BLaER1 treated with 17β-estradiol and CSF1 and Interleukin-3, amounts not matched to agents 10 nM and 100 nM (cell line): ENCODE results near the gene ANKH.
"Not testable (repeated sequence)": the region's sequence is repeated elsewhere in the genome, so short reads cannot be mapped to it uniquely, and the experiment has no call there.

Experiments
- H3K27ac ChIP-seq, 11 experiments: shearing (Covaris generic); formaldehyde crosslinking; 2 replicates each; pipeline ENCODE4 v1.8.1; 2022
- H3K27me3 ChIP-seq, 11 experiments: shearing (Covaris generic); formaldehyde crosslinking; 2 replicates each; pipeline ENCODE4 v1.8.1; 2022
- H3K36me3 ChIP-seq, 11 experiments: shearing (Covaris generic); formaldehyde crosslinking; 2 replicates each; pipeline ENCODE4 v1.8.1; 2022
- H3K4me1 ChIP-seq, 10 experiments: shearing (Covaris generic); formaldehyde crosslinking; 2 replicates each; pipeline ENCODE4 v1.8.1; 2022
- H3K4me2 ChIP-seq, 11 experiments: shearing (Covaris generic); formaldehyde crosslinking; 2 replicates each; pipeline ENCODE4 v1.8.1; 2022
- H3K4me3 ChIP-seq, 10 experiments: shearing (Covaris generic); formaldehyde crosslinking; 2 replicates each; pipeline ENCODE4 v1.8.1; 2022
- H3K9ac ChIP-seq, 11 experiments: shearing (Covaris generic); formaldehyde crosslinking; 2 replicates each; pipeline ENCODE4 v1.8.1; 2022
- H3K9me3 ChIP-seq, 11 experiments: shearing (Covaris generic); formaldehyde crosslinking; replicated peaks in 1 of 11; 2 replicates each; pipeline ENCODE4 v1.8.1; 2022
- H4K20me1 ChIP-seq, 11 experiments: shearing (Covaris generic); formaldehyde crosslinking; 2 replicates each; pipeline ENCODE4 v1.8.1; 2022
- Cebpa-rat ChIP-seq, 11 experiments: shearing (Covaris generic); IDR thresholded peaks; 2 replicates each; pipeline ENCODE4 v1.8.1; 2022

Gene ANKH

DNA sequence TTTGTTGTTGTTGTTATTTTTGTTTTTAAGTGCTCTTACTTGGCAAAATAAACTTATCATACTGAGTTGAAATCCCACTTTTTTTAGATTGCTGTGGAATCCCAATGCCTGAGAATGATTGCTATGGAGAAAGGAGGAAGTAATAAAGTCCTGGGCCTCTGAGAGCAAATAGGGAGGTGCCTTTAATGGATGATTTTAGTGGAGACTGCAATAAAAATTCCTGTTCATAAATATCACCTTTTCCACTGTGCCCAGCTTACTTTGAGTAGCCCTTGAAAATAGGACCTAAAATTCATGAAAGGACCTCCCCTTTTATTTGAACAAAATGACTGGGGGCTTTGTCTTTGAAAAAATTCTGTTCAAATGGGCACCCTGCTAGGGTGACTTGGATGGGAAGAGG lies 21.8 kb upstream of the ANKH start:
- no peaks in the 10 kb centered on the region for H4K20me1 ChIP-seq
- no peak for TF ChIP-seq Cebpa-rat (IDR thresholded peaks at IDR 0.05)

DNA sequence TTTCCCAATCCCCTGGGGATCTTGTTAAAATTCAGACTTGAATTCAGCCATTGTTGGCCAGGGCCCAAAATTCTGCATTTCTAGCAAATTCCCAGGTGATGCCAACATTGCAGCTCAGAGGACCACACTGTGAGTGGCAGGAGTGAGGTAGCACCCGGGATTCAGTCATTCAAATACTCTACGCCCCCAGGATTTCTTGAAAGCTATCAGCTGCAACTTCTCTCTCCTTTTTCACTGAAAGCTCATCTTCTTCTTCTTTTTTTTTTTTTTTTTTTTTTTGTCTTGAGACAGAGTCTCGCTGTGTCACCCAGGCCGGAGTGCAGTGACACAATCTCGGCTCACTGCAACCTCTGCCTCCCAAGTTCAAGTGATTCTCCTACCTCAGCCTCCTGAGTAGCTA lies 19.3 kb upstream of the ANKH start:
- no peaks in the 10 kb centered on the region for H3K36me3 ChIP-seq
- H3K4me3 ChIP-seq, result no peak overlapping the region
- H3K4me2 ChIP-seq, result peak overlapping the region in 2 of 11 experiments; percentile 15 to 20; a peak in 3 of 22 replicates
- TF ChIP-seq Cebpa-rat (IDR thresholded peaks at IDR 0.05), result no peak
- no peaks in the 10 kb centered on the region for H3K9me3 ChIP-seq
- H3K4me1 ChIP-seq, result peaks cover 0 to 9% (median 0%) of the 10 kb centered on the region in 10 experiments; a peak in 2 of 20 replicates
- H4K20me1 ChIP-seq, result no peaks in the 10 kb centered on the region
- H3K27me3 ChIP-seq, result no peaks in the 10 kb centered on the region
- no peak overlapping the region for H3K9ac ChIP-seq
- H3K27ac ChIP-seq, result no peak overlapping the region

More for the DNA sequence above, 21.8 kb upstream of the ANKH start:
- no peaks in the 10 kb centered on the region for H3K27me3 ChIP-seq
- H3K4me2 ChIP-seq, result no peak overlapping the region
- H3K36me3 ChIP-seq, result no peaks in the 10 kb centered on the region
- H3K4me1 ChIP-seq, result peaks cover 0 to 9% (median 0%) of the 10 kb centered on the region in 10 experiments; a peak in 2 of 20 replicates
- H3K27ac ChIP-seq, result no peak overlapping the region
- H3K4me3 ChIP-seq, result no peak overlapping the region
- no peak overlapping the region for H3K9ac ChIP-seq
- H3K9me3 ChIP-seq, result no peaks in the 10 kb centered on the region

DNA sequence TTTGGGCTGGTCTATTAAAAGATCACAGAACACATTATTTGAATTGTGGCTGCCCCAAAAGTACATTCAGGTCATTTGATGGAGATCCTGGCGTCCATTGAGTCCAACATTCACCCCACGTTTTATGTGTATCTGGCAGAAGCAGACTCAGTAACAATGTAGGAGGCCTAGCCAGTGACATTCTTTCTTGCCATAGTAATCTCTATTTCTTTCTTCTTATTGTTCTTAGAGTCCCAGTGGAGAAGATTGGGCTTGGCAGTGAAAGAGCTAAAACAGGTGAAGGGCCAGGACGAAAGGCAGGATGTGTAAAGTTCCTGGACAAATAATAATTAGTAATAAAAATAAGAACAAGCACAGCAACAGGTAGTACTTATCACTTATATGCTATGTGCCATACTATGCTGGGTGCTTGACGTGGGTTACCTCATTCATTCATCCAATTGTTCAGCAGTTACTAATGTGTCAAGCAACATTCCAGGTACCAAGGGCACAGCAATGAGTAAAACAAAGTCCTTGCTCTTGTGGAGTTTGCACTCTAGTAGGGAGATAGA lies 12.6 kb upstream of the ANKH start:
- no peaks in the 10 kb centered on the region for H3K36me3 ChIP-seq
- H3K9ac ChIP-seq, result no peak overlapping the region
- no peak overlapping the region for H3K4me2 ChIP-seq
- no peaks in the 10 kb centered on the region for H3K27me3 ChIP-seq
- H3K4me1 ChIP-seq, result peaks cover 0 to 15% (median 6%) of the 10 kb centered on the region in 10 experiments; a peak in 9 of 20 replicates
- no peak for TF ChIP-seq Cebpa-rat (IDR thresholded peaks at IDR 0.05)
- no peak overlapping the region for H3K4me3 ChIP-seq
- H3K27ac ChIP-seq, result no peak overlapping the region
- H3K9me3 ChIP-seq, result no peaks in the 10 kb centered on the region
- H4K20me1 ChIP-seq, result no peaks in the 10 kb centered on the region

DNA sequence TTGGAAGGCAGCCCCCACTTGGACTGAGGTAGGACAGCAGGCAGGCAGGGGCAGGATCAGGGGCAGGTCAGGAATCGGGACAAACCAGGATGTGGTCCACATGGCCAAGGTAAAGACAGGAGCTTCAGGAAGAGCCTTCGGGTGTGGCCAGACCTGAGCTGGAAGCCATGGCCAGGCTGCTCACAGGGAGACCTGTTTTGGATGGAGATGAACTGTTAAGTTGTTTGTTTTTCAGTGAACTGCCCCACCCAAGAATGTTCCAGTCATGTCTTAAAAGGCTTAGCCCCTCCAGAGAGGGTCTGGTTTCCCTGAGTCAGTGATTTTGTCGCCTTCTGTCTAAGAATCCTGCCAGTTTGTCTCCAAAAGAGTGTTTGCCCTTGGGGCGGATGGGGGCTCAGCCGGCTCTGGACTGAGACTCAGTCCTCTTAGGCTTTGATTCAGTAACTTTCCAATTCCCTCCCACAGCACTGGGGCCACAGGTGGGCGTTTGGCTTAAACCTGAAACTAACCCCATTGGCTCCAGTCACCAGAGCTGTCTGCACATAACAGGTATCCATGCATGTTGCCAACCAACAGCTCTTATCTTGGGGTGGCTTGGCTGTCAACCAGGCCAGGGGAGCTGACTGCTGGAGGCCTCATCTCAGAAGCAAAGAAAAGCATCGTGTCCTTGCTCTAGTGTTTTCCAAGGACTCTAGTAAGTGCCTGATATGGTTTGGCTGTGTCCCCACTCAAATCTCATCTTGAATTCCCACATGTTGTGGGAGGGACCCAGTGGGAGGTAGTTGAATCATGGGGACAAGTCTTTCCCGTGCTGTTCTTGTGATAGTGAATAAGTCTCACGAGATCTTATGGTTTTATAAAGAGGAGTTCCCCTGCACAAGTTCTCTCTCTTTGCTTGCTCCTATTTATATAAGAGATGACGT lies 11.3 kb upstream of the ANKH start:
- H3K27ac ChIP-seq, result no peak overlapping the region
- no peak overlapping the region for H3K9ac ChIP-seq

DNA sequence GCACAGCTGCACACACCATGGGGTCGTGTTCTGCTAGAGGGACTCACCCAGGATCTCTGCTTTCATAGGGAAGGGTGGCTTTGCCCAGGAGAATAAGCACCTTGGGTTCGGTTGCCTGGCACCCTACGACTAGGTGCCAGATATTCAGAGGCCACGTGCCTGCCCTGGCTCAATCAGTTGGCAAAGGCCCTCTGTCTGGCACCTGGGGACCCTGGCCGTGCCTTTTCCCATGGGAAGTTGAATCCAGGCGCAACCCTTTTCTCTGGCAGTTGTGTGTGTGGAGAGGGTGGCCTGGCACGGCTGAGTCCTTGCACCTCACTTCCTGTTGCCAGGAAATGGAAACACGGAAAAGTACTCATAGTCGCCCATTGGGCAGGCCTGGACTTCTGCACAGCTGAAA lies 10.2 kb upstream of the ANKH start:
- no peak for TF ChIP-seq Cebpa-rat (IDR thresholded peaks at IDR 0.05)
- Histone ChIP-seq H3K4me1 (peaks cover 0 to 15% (median 6%) of the 10 kb centered on the region in 10 experiments; a peak in 9 of 20 replicates), H3K9me3 (no peaks in the 10 kb centered on the region), H3K4me2 (no peak overlapping the region), H3K27me3 (no peaks in the 10 kb centered on the region), H3K4me3 (no peak overlapping the region), H4K20me1 (no peaks in the 10 kb centered on the region), H3K27ac (no peak overlapping the region), H3K36me3 (no peaks in the 10 kb centered on the region), H3K9ac (no peak overlapping the region)

More for the DNA sequence above, 11.3 kb upstream of the ANKH start:
- no peak overlapping the region for H3K4me3 ChIP-seq
- peaks cover 0 to 15% (median 6%) of the 10 kb centered on the region in 10 experiments; a peak in 9 of 20 replicates for H3K4me1 ChIP-seq
- H3K27me3 ChIP-seq, result no peaks in the 10 kb centered on the region
- no peaks in the 10 kb centered on the region for H3K36me3 ChIP-seq
- H4K20me1 ChIP-seq, result no peaks in the 10 kb centered on the region
- H3K9me3 ChIP-seq, result no peaks in the 10 kb centered on the region
- TF ChIP-seq Cebpa-rat (IDR thresholded peaks at IDR 0.05), result no peak
- H3K4me2 ChIP-seq, result no peak overlapping the region

DNA sequence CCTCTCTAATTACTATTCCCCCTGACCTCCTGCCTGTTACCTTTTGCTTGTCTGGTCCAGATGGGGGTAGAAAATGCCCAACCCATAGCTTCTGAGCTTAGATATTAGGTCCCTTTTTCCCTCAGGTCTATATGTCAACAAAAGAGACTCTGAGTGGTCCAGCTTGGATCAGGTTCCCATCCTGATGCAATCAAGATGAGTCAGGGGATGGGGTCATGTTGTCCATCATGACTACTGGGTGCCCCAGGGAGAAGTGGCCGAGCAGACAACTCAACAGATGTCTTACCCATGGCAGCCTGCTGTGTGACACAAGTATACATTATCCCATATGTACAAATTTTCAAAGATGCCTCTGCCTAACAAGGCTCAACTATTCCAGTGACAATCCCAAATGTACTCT lies 9.1 kb upstream of the ANKH start:
- Histone ChIP-seq H3K4me1 (peaks cover 0 to 15% (median 6%) of the 10 kb centered on the region in 10 experiments; a peak in 9 of 20 replicates), H3K4me2 (peak overlapping the region in 3 of 11 experiments; percentile 3 to 43 (median 41); a peak in 3 of 22 replicates), H3K36me3 (no peaks in the 10 kb centered on the region), H3K9me3 (no peaks in the 10 kb centered on the region), H3K27me3 (no peaks in the 10 kb centered on the region), H4K20me1 (no peaks in the 10 kb centered on the region), H3K4me3 (no peak overlapping the region), H3K9ac (no peak overlapping the region), H3K27ac (no peak overlapping the region)
- TF ChIP-seq Cebpa-rat (IDR thresholded peaks at IDR 0.05), result no peak

DNA sequence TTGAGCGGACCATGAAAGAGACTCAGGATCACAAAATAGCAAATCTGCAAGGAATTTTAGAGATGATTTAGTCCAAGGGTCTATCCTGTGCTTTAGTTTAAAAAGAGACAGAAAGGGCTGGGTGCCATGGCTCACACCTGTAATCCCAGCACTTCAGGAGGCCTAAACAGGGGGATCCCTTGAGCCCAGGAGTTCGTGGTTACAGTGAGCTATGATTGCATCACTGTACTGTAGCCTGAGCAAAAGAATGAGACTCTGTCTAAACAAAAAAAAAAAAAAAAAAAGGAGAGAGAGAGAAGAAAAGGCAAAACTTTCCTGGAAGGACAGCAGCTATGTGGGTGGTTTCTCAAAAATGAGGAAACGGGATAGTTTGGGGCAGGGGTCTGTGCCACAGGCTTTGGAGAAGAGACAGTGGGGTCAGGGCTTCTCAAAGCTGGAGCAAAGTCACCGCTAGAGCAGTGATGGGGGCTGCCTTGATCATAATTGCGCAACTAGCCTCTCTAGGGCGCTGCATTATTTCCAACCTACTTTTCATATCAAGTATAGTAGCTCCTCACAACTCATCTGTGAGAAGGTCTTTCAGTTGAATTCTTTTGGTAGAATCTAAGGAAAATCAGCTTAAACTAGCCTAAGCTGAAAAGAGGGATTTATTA lies 8.5 kb upstream of the ANKH start:
- H3K4me3 ChIP-seq, result no peak overlapping the region
- TF ChIP-seq Cebpa-rat (IDR thresholded peaks at IDR 0.05), result peak; percentile 32 to 86 (median 72); a peak in 16 of 22 replicates
- H3K27ac ChIP-seq, result no peak overlapping the region
- H3K27me3 ChIP-seq, result no peaks in the 10 kb centered on the region
- no peaks in the 10 kb centered on the region for H3K9me3 ChIP-seq
- H3K9ac ChIP-seq, result no peak overlapping the region
- no peaks in the 10 kb centered on the region for H4K20me1 ChIP-seq
- H3K4me2 ChIP-seq, result peak overlapping the region in 6 of 11 experiments; percentile 3 to 43 (median 26); a peak in 7 of 22 replicates
- H3K4me1 ChIP-seq, result peaks cover 0 to 15% (median 6%) of the 10 kb centered on the region in 10 experiments; a peak in 9 of 20 replicates
- H3K36me3 ChIP-seq, result no peaks in the 10 kb centered on the region

DNA sequence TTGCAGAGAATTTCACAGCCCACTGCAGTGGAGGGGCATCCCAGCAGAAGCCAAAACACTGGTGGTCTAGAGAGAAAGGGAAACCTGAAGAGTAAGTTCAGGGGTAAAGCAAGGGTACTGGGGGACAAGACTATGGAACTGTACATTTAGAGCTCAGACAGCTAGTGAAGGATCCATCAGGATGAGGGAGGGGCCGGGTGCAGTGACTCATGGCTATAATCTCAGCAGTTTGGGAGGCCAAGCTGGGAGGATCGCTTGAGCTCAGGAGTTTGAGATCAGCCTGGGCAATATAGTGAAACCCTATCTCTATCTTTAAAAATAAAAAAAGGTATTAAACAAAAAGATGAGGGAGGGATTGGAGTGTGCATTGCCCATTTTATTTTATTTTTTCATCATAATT lies 7.8 kb upstream of the ANKH start:
- no peak overlapping the region for H3K9ac ChIP-seq
- no peaks in the 10 kb centered on the region for H3K36me3 ChIP-seq
- no peak overlapping the region for H3K27ac ChIP-seq

DNA sequence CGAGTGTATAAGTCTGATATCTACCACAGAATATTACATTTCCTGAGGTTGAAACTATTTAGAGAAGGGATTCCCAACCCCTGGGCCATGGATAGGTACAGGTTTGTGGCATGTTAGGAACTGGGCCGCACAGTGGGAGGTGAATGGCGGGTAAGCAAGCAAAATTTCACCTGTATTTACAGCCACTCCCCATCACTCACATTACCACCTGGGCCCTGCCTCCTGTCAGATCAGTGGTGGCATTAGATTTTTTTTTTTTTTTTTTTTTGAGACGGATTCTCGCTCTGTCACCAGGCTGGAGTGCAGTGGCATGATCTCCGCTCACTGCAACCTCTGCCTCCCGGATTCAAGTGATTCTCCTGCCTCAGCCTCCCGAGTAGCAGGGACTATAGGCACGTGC lies 6.6 kb upstream of the ANKH start:
- peaks cover 0 to 17% (median 6%) of the 10 kb centered on the region in 10 experiments; a peak in 10 of 20 replicates for H3K4me1 ChIP-seq
- not testable (repeated sequence) for H3K9ac ChIP-seq, H4K20me1 ChIP-seq, H3K36me3 ChIP-seq, H3K27ac ChIP-seq, H3K4me2 ChIP-seq, H3K4me3 ChIP-seq, H3K9me3 ChIP-seq
- peaks cover 0 to 16% (median 14%) of the 10 kb centered on the region in 11 experiments; a peak in 21 of 22 replicates for H3K27me3 ChIP-seq

More for the DNA sequence above, 7.8 kb upstream of the ANKH start:
- TF ChIP-seq Cebpa-rat (IDR thresholded peaks at IDR 0.05), result no peak
- Histone ChIP-seq H3K4me1 (peaks cover 0 to 15% (median 6%) of the 10 kb centered on the region in 10 experiments; a peak in 9 of 20 replicates), H3K4me3 (no peak overlapping the region), H3K4me2 (peak overlapping the region in 3 of 11 experiments; percentile 30 to 43 (median 41); a peak in 3 of 22 replicates), H3K9me3 (no peaks in the 10 kb centered on the region), H3K27me3 (peaks cover 0 to 4% (median 2%) of the 10 kb centered on the region in 11 experiments; a peak in 11 of 22 replicates), H4K20me1 (no peaks in the 10 kb centered on the region)
